ENCODE data around the gene EMX1.
A peak's percentile ranks its signal among the peaks of the same experiment; 100 is the strongest.
"Not testable (repeated sequence)": the region's sequence is repeated elsewhere in the genome, so short reads cannot be mapped to it uniquely, and the experiment has no call there.

The EMX1 gene

GRCh38 chr2:72901426-72901825 lies 15.9 kb upstream of the EMX1 start:
- DNase-seq: no peak

GRCh38 chr2:72907369-72907768 lies 9.9 kb upstream of the EMX1 start:
- DNase-seq: not testable (repeated sequence)

GRCh38 chr2:72908741-72909140 lies 8.6 kb upstream of the EMX1 start:
- DNase-seq: no peak

- DNase-seq: no peak
Observed at GRCh38 chr2:72911256-72911655, 6.1 kb upstream of the EMX1 start.

- DNase-seq: no peak
Observed at GRCh38 chr2:72913486-72914205, 3.7 kb upstream of the EMX1 start.

GRCh38 chr2:72914206-72914559 lies 3.1 kb upstream of the EMX1 start:
- no peak for DNase-seq

GRCh38 chr2:72914589-72915319 lies 2.6 kb upstream of the EMX1 start:
- no peak for DNase-seq

GRCh38 chr2:72915320-72915906 lies 1.9 kb upstream of the EMX1 start:
- DNase-seq: no peak

GRCh38 chr2:72915907-72916742 lies 1.2 kb upstream of the EMX1 start:
- peak; percentile 45 to 64 for DNase-seq

- no peak for DNase-seq
Observed at GRCh38 chr2:72916743-72917137, 579 bp upstream of the EMX1 start.

- DNase-seq: peak in 1 of 2 donors; percentile 25
Observed at GRCh38 chr2:72917877-72918553, 696 bp downstream of the EMX1 start.

- no peak for DNase-seq
Observed at GRCh38 chr2:72919414-72920317, 2.3 kb downstream of the EMX1 start.

GRCh38 chr2:72920318-72921087 lies 3.2 kb downstream of the EMX1 start:
- DNase-seq: peak in 1 of 2 donors; percentile 43

GRCh38 chr2:72921088-72921851 lies 4.0 kb downstream of the EMX1 start:
- DNase-seq: no peak

GRCh38 chr2:72921853-72922252 lies 4.5 kb downstream of the EMX1 start:
- DNase-seq: no peak

GRCh38 chr2:72923833-72924352 lies 6.6 kb downstream of the EMX1 start:
- no peak for DNase-seq

- peak in 1 of 2 donors; percentile 19 for DNase-seq
Observed at GRCh38 chr2:72924353-72925240, 7.3 kb downstream of the EMX1 start.

- no peak for DNase-seq
Observed at GRCh38 chr2:72925328-72925943, 8.1 kb downstream of the EMX1 start.

Data from stimulated activated CD4-positive, alpha-beta T cell treated with anti-CD3 and anti-CD28 coated beads, Interleukin-2, amount 100 ng/mL, for 24 hours (primary cell).